Measurements from ENCODE around the gene UGCG.

Gene UGCG

GRCh38 chr9:111916234-111916645 lies 19.6 kb downstream of the UGCG start:
- TF ChIP-seq, protein P1, sequence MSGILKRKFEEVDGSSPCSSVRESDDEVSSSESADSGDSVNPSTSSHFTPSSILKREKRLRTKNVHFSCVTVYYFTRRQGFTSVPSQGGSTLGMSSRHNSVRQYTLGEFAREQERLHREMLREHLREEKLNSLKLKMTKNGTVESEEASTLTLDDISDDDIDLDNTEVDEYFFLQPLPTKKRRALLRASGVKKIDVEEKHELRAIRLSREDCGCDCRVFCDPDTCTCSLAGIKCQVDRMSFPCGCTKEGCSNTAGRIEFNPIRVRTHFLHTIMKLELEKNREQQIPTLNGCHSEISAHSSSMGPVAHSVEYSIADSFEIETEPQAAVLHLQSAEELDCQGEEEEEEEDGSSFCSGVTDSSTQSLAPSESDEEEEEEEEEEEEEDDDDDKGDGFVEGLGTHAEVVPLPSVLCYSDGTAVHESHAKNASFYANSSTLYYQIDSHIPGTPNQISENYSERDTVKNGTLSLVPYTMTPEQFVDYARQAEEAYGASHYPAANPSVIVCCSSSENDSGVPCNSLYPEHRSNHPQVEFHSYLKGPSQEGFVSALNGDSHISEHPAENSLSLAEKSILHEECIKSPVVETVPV (CRISPR knock-in tag; IDR thresholded peaks at IDR 0.05) = no peak
- TF ChIP-seq, protein P2, sequence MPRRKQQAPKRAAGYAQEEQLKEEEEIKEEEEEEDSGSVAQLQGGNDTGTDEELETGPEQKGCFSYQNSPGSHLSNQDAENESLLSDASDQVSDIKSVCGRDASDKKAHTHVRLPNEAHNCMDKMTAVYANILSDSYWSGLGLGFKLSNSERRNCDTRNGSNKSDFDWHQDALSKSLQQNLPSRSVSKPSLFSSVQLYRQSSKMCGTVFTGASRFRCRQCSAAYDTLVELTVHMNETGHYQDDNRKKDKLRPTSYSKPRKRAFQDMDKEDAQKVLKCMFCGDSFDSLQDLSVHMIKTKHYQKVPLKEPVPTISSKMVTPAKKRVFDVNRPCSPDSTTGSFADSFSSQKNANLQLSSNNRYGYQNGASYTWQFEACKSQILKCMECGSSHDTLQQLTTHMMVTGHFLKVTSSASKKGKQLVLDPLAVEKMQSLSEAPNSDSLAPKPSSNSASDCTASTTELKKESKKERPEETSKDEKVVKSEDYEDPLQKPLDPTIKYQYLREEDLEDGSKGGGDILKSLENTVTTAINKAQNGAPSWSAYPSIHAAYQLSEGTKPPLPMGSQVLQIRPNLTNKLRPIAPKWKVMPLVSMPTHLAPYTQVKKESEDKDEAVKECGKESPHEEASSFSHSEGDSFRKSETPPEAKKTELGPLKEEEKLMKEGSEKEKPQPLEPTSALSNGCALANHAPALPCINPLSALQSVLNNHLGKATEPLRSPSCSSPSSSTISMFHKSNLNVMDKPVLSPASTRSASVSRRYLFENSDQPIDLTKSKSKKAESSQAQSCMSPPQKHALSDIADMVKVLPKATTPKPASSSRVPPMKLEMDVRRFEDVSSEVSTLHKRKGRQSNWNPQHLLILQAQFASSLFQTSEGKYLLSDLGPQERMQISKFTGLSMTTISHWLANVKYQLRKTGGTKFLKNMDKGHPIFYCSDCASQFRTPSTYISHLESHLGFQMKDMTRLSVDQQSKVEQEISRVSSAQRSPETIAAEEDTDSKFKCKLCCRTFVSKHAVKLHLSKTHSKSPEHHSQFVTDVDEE (CRISPR knock-in tag; IDR thresholded peaks at IDR 0.05) = no peak
- TF ChIP-seq SNAI2 (CRISPR knock-in tag; IDR thresholded peaks at IDR 0.05) (no peak), TCF4 (CRISPR knock-in tag; IDR thresholded peaks at IDR 0.05; ENCODE audit: borderline replicate concordance) (no peak), ZC3H10 (CRISPR knock-in tag; IDR thresholded peaks at IDR 0.05) (no peak), CREB5 (CRISPR knock-in tag; IDR thresholded peaks at IDR 0.05; ENCODE audit: low read depth) (no peak), PATZ1 (CRISPR knock-in tag; IDR thresholded peaks at IDR 0.05; ENCODE audit: borderline replicate concordance) (no peak), ARNTL (CRISPR knock-in tag; IDR thresholded peaks at IDR 0.05; ENCODE audit: borderline replicate concordance, low read depth) (no peak), TOX (CRISPR knock-in tag; IDR thresholded peaks at IDR 0.05; ENCODE audit: borderline replicate concordance) (no peak), GLIS3 (CRISPR knock-in tag; IDR thresholded peaks at IDR 0.05) (no peak), RARB (CRISPR knock-in tag; IDR thresholded peaks at IDR 0.05) (no peak), ZNF8 (CRISPR knock-in tag; IDR thresholded peaks at IDR 0.05) (no peak), ISL1 (CRISPR knock-in tag; IDR thresholded peaks at IDR 0.05) (no peak), ESRRG (CRISPR knock-in tag; IDR thresholded peaks at IDR 0.05) (no peak), ZNF70 (CRISPR knock-in tag; IDR thresholded peaks at IDR 0.05) (no peak), ZFP30 (CRISPR knock-in tag; IDR thresholded peaks at IDR 0.05) (no peak), ZNF565 (CRISPR knock-in tag; conservative IDR thresholded peaks at IDR 0.05; ENCODE audit: low read depth) (no peak), PPARA (CRISPR knock-in tag; IDR thresholded peaks at IDR 0.05; ENCODE audit: borderline replicate concordance) (no peak), OSR1 (CRISPR knock-in tag; IDR thresholded peaks at IDR 0.05) (no peak), CSDC2 (CRISPR knock-in tag; IDR thresholded peaks at IDR 0.05) (no peak)
- no peak for ATAC-seq

- no peak for ATAC-seq
- TF ChIP-seq TCF4 (CRISPR knock-in tag; IDR thresholded peaks at IDR 0.05; ENCODE audit: borderline replicate concordance) = no peak
- no peak for TF ChIP-seq ZNF565 (CRISPR knock-in tag; conservative IDR thresholded peaks at IDR 0.05; ENCODE audit: low read depth)
- no peak for TF ChIP-seq CSDC2 (CRISPR knock-in tag; IDR thresholded peaks at IDR 0.05)
- TF ChIP-seq ZC3H10 (CRISPR knock-in tag; IDR thresholded peaks at IDR 0.05) = no peak
- TF ChIP-seq ESRRG (CRISPR knock-in tag; IDR thresholded peaks at IDR 0.05) = no peak
- no peak for TF ChIP-seq POU6F1 (CRISPR knock-in tag; IDR thresholded peaks at IDR 0.05; ENCODE audit: borderline replicate concordance, low read depth)
- TF ChIP-seq CREB5 (CRISPR knock-in tag; IDR thresholded peaks at IDR 0.05; ENCODE audit: low read depth) = no peak
- TF ChIP-seq, protein P2 (CRISPR knock-in tag; IDR thresholded peaks at IDR 0.05) = no peak
- no peak for TF ChIP-seq PATZ1 (CRISPR knock-in tag; IDR thresholded peaks at IDR 0.05; ENCODE audit: borderline replicate concordance)
- no peak for TF ChIP-seq BACH2 (CRISPR knock-in tag; IDR thresholded peaks at IDR 0.05; ENCODE audit: borderline replicate concordance)
- TF ChIP-seq OSR1 (CRISPR knock-in tag; IDR thresholded peaks at IDR 0.05) = no peak
- no peak for TF ChIP-seq TOX (CRISPR knock-in tag; IDR thresholded peaks at IDR 0.05; ENCODE audit: borderline replicate concordance)
- TF ChIP-seq ZFP30 (CRISPR knock-in tag; IDR thresholded peaks at IDR 0.05) = no peak
- no peak for TF ChIP-seq ZNF70 (CRISPR knock-in tag; IDR thresholded peaks at IDR 0.05)
- no peak for TF ChIP-seq PPARA (CRISPR knock-in tag; IDR thresholded peaks at IDR 0.05; ENCODE audit: borderline replicate concordance)
Observed at GRCh38 chr9:111917201-111917600, 20.6 kb downstream of the UGCG start.
